HG02642 (cell line): ENCODE measurements around the gene PMM2.
"Not testable (repeated sequence)": the region's sequence is repeated elsewhere in the genome, so short reads cannot be mapped to it uniquely, and the experiment has no call there.

Experiments used
- ATAC-seq: cut with Tn5 transposase; IDR thresholded peaks from one replicate; pipeline ENCODE4 v1.9.1; 2021; ENCODE audit warnings: mild to moderate bottlenecking; ENCODE audit not compliant: unreplicated experiment, poor library complexity

Gene PMM2

DNA sequence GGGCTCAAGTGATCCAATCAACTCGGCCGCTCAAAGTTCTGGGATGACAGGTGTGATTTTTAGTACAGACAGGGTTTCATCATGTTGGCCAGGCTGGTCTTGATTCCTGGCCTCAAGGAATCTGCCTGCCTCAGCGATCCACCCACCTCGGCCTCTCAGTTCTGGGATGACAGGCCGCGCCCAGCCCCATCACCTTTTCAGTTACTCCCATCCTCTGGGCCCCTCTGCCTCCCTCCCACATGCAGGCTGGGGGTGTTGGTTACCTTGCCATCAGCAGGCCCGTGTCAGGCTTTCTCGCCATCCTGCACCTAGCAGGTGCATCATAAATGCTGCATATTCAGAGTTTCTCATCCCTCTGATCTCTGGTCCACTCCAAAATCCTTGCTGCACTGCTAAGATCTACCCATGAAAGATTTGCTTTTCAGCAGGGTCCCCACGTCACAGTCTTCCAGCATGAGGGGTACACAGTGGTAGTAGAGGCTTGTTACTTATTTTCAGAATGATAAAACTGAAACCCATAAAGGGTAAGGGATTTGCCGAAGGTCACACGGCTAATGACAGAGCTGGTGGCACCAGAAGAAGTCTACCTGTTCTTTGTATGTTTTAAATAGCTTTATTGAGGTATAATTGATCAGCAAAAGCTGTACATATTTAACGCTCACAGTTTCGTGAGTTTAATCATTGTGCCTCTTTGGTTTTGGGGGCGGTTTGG, 16.6 kb downstream of the PMM2 start:
- no peak for ATAC-seq

- no peak for ATAC-seq
Observed at GRCh38 chr16:8816967-8817655, 19.5 kb downstream of the PMM2 start.

- ATAC-seq = peak; percentile 79
Observed at GRCh38 chr16:8818504-8819270, 21.0 kb downstream of the PMM2 start.

- no peak for ATAC-seq
Observed at GRCh38 chr16:8819411-8820034, 21.9 kb downstream of the PMM2 start.

DNA sequence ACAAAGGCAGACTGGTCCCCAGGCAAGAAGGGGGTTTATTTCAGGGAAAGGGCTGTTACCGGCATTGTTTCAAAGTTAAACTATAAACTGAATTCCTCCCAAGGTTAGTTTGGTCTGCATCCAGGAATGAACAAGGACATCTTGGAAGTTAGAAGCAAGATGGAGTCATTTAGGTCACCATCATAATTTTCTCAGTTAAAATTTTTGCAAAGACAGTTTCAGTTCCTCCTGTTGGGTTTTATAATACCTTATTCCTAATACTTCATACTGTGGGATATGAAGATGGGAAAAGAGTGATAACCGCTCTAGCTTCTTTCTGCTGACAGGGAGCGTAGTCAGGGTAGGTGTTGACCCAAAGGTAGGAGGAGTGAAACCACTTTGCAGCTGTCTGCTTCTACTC, 24.8 kb downstream of the PMM2 start:
- no peak for ATAC-seq

- ATAC-seq = no peak
Observed at GRCh38 chr16:8826278-8826879, 28.7 kb downstream of the PMM2 start.

GRCh38 chr16:8828541-8829165, 31.0 kb downstream of the PMM2 start:
- no peak for ATAC-seq

DNA sequence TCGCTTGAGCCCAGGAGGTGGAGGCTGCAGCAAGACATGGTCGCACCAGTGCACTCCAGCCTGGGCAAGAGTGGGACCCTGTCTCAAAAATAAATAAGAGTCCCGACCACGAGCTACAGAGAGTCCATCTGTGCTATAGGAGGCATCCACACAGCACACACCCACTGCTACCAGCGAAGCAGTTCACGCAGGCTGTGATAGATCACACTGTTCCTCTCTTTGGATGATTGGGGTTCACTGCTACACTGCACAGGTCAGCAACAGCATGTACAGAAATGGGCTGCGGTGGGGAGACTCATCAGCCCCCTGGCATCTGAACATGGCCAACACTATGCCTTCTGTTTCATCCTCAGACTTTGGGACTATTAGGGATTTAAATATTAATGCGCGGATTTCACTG, 33.8 kb downstream of the PMM2 start:
- ATAC-seq = no peak

GRCh38 chr16:8831871-8832716, 34.5 kb downstream of the PMM2 start:
- no peak for ATAC-seq

DNA sequence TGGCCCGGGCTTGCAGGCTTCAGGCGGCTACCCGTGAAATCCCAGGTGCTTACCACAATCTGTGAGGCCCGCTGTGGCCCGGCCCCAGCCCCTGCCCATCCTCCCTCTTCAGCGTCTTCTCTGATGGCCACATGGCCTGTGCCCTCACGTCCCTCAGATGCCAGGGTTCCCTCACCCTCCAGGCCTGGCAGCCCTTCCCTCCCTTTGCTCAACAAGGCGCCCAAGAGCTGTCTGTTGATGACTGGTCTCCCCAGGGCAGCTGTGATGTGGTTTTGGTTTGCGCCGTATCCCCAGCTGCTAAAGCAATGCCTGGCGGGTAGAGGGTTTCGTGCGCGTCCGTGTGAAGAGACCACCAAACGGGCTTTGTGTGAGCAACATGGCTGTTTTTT, 35.1 kb downstream of the PMM2 start:
- ATAC-seq = no peak

DNA sequence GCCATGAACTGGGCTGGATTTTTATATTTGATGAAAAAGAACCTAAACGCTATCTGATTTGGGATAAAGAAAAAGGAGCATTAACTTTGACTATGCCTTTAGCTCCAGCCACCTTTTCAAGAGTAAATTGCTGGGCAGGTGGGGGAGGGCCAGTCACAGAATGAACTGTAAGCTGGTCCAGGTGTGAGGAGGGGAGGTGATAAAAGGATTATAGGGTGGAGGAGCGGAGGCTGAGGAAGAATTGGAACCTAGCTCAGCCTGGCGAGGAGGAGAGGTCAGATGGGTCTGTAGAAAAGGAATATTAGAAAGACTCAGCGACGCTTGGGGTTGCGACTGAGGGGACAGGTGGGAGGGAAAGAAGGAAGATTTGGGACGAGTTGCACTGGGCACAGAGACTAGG, 39.2 kb downstream of the PMM2 start:
- ATAC-seq = not testable (repeated sequence)

- ATAC-seq = not testable (repeated sequence)
Observed at GRCh38 chr16:8837594-8837993, 40.0 kb downstream of the PMM2 start.

- not testable (repeated sequence) for ATAC-seq
Observed at GRCh38 chr16:8842016-8842415, 44.4 kb downstream of the PMM2 start.

DNA sequence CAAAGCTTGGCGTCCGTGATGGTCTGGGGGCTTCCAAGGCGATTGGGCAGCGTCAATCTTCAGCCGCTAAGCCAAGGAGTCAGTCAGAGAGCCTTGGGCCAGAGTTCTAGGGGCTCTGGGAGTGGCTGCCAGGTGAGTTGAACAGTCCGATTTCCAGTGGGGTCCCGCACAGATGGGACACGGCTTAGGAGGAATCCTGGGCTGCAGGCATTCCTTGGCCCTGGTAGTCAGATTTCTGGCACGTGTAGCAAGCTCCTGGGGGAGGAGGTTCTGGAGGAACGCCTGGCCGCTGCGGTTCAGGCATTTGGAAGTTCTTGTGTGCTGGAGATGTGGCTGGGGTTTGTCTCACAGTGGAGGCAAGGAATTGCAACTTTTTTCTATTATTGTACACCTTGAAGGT, 45.7 kb downstream of the PMM2 start:
- not testable (repeated sequence) for ATAC-seq

GRCh38 chr16:8845699-8846298, 48.2 kb downstream of the PMM2 start:
- no peak for ATAC-seq

DNA sequence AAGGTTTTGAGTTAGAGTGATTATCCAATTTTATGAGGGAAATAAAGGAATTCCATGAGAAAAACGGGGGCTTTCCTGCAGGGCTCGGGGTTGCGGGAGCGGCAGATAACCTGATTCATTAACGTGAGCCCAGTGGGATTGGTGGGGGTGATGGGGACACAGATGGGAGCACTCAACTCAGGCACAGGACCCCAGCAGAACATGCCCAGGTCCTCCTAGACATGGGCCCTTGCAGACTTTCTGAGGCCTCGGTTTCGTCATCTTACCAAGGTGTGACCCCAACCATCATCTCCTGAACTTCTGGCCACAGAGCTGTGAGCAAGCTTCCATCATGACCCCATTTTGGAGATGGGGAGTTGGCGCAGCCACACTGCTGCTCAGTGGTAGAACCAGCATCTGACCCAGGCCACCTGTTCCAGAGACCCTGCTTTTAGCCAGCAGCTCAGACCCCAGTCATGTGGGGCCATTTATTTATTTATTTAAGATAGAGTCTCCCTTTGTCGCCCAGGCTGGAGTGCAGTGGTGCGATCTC, 48.8 kb downstream of the PMM2 start:
- no peak for ATAC-seq

DNA sequence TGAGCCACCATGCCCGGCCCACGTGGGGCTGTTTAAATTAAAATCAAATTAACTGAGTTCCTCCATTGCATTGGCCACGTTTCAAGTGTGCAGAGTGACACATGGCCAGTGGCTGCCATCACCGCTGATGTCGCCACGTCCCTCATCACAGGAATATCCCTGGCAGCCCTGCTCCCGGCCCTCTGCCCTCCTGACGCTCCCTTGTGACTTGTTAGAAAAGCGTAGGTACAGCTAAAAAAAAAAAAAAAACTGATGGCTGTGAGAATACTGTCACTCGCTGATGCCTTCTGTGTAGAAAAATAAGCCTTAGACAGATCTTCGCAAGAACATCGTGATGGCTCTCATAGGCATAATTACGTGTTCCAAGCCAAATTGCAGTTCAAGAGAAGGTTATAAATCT, 49.5 kb downstream of the PMM2 start:
- ATAC-seq = no peak

GRCh38 chr16:8847623-8848022, 50.0 kb downstream of the PMM2 start:
- no peak for ATAC-seq
